Lower lobe of right lung (tissue), 2 donors: ENCODE results near the gene MAGI2. TPM values are rescaled to one million over a fixed set of nuclear protein-coding genes. Genes with fewer than 3 reads are reported as not detected.

Experiments
- ATAC-seq, 2 donors: fragments of 200-7000 bp; cut with Tn5 transposase; one replicate each; pipeline ENCODE4 v1.9.1; 2020 to 2022; ENCODE audit warnings: mild to moderate bottlenecking in 2 of 2, moderate library complexity in 2 of 2
- DNase-seq: peaks from one replicate; pipeline ENCODE4 v3.0.0-alpha.2; 2020
- H3K27ac ChIP-seq: fragments of 200-600 bp; one replicate; pipeline ENCODE4 v1.8.0; 2022
- H3K27me3 ChIP-seq: fragments of 200-600 bp; one replicate; pipeline ENCODE4 v1.8.0; 2022; ENCODE audit warnings: low read depth
- H3K36me3 ChIP-seq: fragments of 200-600 bp; one replicate; pipeline ENCODE4 v1.8.0; 2022; ENCODE audit warnings: mild to moderate bottlenecking
- H3K4me1 ChIP-seq: fragments of 200-600 bp; one replicate; pipeline ENCODE4 v1.8.0; 2022
- H3K4me3 ChIP-seq: fragments of 200-600 bp; one replicate; pipeline ENCODE4 v1.8.0; 2022; ENCODE audit warnings: mild to moderate bottlenecking
- H3K9me3 ChIP-seq: fragments of 200-600 bp; one replicate; pipeline ENCODE4 v1.8.0; 2022
- CTCF ChIP-seq: fragments of 200-600 bp; IDR thresholded peaks from one replicate; pipeline ENCODE4 v1.8.0; 2022; ENCODE audit warnings: antibody characterized with exemption, mild to moderate bottlenecking
- intact Hi-C: fragments of 100-400 bp; cut with DNase I; formaldehyde crosslinking; loops from one replicate; pipeline ENCODE4 v1.11.0; 2022
- total RNA-seq: library from RNA; stranded (reverse); fragmentation: NEBNext Ultra II Directional; extraction: Animal tissue kit (Norgen Biotek cat#: 25700); gene quantifications from one replicate; pipeline ENCODE4 v1.2.1, GENCODE V29; 2021
- donor health status: DM: no; HTN: yes; CAD: no; lungs with severe emphysema.

The MAGI2 gene
- total RNA-seq, 1 donor from 2014 or later: 15.3 TPM

- no peak for TF ChIP-seq CTCF
- intact Hi-C loops: no loop called here
- no peaks in the 10 kb centered on the region for H3K36me3 ChIP-seq
Observed at GRCh38 chr7:79308192-79308591, 145.3 kb downstream of the MAGI2 start.

GRCh38 chr7:79307376-79307775 is 146.1 kb downstream of the MAGI2 start:
- no peak for ATAC-seq
- intact Hi-C loops: no loop called here
- H3K4me1 ChIP-seq: no peaks in the 10 kb centered on the region
- TF ChIP-seq CTCF: no peak
- H3K9me3 ChIP-seq: no peaks in the 10 kb centered on the region
- H3K4me3 ChIP-seq: no peak overlapping the region
- H3K36me3 ChIP-seq: no peaks in the 10 kb centered on the region
- no peak overlapping the region for H3K27ac ChIP-seq
- no peak for DNase-seq
- H3K27me3 ChIP-seq: no peaks in the 10 kb centered on the region

More at GRCh38 chr7:79308192-79308591, 145.3 kb downstream of the MAGI2 start:
- Histone ChIP-seq H3K9me3 (no peaks in the 10 kb centered on the region), H3K4me3 (no peak overlapping the region), H3K27me3 (no peaks in the 10 kb centered on the region), H3K27ac (no peak overlapping the region), H3K4me1 (no peaks in the 10 kb centered on the region)
- no peak for DNase-seq
- no peak for ATAC-seq

DNA sequence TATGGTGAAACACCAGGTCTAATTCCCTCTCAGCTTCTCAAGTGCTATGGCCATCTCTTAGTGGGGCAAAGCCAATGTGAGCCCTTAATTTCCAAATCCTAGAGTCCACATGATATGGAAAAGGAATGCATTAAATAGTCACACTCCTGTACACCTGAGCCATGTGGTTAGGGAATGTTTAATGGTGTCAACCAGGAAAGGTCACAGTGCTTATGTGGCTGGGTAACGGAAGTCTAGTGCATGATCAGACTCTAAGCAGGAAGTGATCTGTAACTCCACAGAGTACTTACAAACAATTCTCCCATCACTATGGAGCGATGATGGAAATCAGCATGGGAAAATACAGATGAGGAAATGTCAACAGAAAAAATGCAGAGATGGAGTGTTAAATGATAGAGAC is 148.8 kb downstream of the MAGI2 start:
- TF ChIP-seq CTCF: no peak
- H3K27me3 ChIP-seq: no peaks in the 10 kb centered on the region
- no peak overlapping the region for H3K4me3 ChIP-seq
- intact Hi-C loops: no loop called here
- ATAC-seq: no peak
- H3K36me3 ChIP-seq: no peaks in the 10 kb centered on the region
- no peak overlapping the region for H3K27ac ChIP-seq
- DNase-seq: no peak
- no peaks in the 10 kb centered on the region for H3K9me3 ChIP-seq
- H3K4me1 ChIP-seq: no peaks in the 10 kb centered on the region

GRCh38 chr7:79302293-79302692 is 151.2 kb downstream of the MAGI2 start:
- Histone ChIP-seq H3K9me3 (no peaks in the 10 kb centered on the region), H3K27ac (no peak overlapping the region), H3K4me1 (no peaks in the 10 kb centered on the region), H3K4me3 (no peak overlapping the region), H3K36me3 (no peaks in the 10 kb centered on the region), H3K27me3 (no peaks in the 10 kb centered on the region)
- intact Hi-C loops: no loop called here
- TF ChIP-seq CTCF: no peak
- ATAC-seq: no peak
- no peak for DNase-seq

DNA sequence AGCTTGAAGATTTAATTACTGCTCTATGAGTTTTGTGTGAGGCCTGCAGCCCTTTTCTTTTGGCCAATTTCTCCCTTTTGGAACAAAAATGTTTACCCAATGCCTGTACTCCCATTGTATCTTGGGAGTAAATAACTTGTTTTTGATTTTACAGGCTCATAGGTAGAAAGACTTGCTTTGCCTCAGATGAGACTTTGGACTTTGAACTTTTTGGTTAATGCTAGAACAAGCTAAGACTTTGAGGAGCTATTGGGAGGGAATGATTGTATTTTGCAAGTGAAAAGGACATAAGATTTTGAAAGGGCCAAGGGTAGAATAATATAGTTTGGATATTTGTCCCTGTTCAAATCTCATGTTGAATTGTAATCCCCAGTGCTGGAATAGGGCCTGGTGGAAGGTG is 152.0 kb downstream of the MAGI2 start:
- Histone ChIP-seq H3K36me3 (no peaks in the 10 kb centered on the region), H3K9me3 (no peaks in the 10 kb centered on the region), H3K27me3 (no peaks in the 10 kb centered on the region), H3K4me1 (no peaks in the 10 kb centered on the region), H3K27ac (no peak overlapping the region), H3K4me3 (no peak overlapping the region)
- ATAC-seq (no peak), DNase-seq (no peak)
- intact Hi-C loops: no loop called here
- TF ChIP-seq CTCF: no peak

- Histone ChIP-seq H3K36me3 (no peaks in the 10 kb centered on the region), H3K4me1 (no peaks in the 10 kb centered on the region), H3K9me3 (no peaks in the 10 kb centered on the region), H3K4me3 (no peak overlapping the region), H3K27me3 (no peaks in the 10 kb centered on the region), H3K27ac (no peak overlapping the region)
- intact Hi-C loops: no loop called here
- TF ChIP-seq CTCF: no peak
- DNase-seq (no peak), ATAC-seq (no peak)
Observed at GRCh38 chr7:79300573-79300972, 152.9 kb downstream of the MAGI2 start.
